DOHH2 (cell line): Measurements from ENCODE around the gene IZUMO1.

ENCODE experiments used
- H3F3A ChIP-seq: fragments of 200-600 bp; sonication (generic), shearing (Covaris generic); 2 replicates; pipeline ENCODE4 v1.6.0; 2016; ENCODE audit warnings: antibody characterized with exemption, mild to moderate bottlenecking; ENCODE audit not compliant: control insufficient read depth, insufficient read depth
- H3K27ac ChIP-seq: fragments of 200-600 bp; sonication (generic); 2 replicates; pipeline ENCODE4 v1.5.1; 2014; ENCODE audit warnings: low read depth, mild to moderate bottlenecking, low read length, moderate library complexity
- H3K27me3 ChIP-seq: fragments of 200-600 bp; sonication (generic); 2 replicates; pipeline ENCODE4 v1.6.1; 2014; ENCODE audit warnings: mild to moderate bottlenecking, low read length, mixed read lengths; ENCODE audit not compliant: control insufficient read depth
- H3K36me3 ChIP-seq: fragments of 200-600 bp; sonication (generic); 2 replicates; pipeline ENCODE4 v1.6.1; 2014; ENCODE audit warnings: mild to moderate bottlenecking, low read length, moderate library complexity, mixed read lengths; ENCODE audit not compliant: control insufficient read depth
- H3K4me1 ChIP-seq: fragments of 200-600 bp; sonication (generic); 2 replicates; pipeline ENCODE4 v1.6.1; 2014; ENCODE audit warnings: mild to moderate bottlenecking, low read length, mixed read lengths; ENCODE audit not compliant: control insufficient read depth
- H3K4me2 ChIP-seq: fragments of 200-600 bp; sonication (generic); 2 replicates; pipeline ENCODE4 v1.6.0; 2014; ENCODE audit warnings: mild to moderate bottlenecking, low read length, moderate library complexity
- H3K4me3 ChIP-seq: fragments of 200-600 bp; sonication (generic); 2 replicates; pipeline ENCODE4 v1.5.1; 2014; ENCODE audit warnings: mild to moderate bottlenecking, low read length, mixed read lengths
- H3K79me2 ChIP-seq: fragments of 200-600 bp; sonication (generic); 2 replicates; pipeline ENCODE4 v1.6.1; 2014; ENCODE audit warnings: mild to moderate bottlenecking, low read length, mixed read lengths; ENCODE audit not compliant: control insufficient read depth
- H3K9me2 ChIP-seq: fragments of 200-600 bp; sonication (generic); replicated peaks from 2 replicates; pipeline ENCODE4 v1.6.1; 2014; ENCODE audit warnings: mild to moderate bottlenecking, low read length, mixed read lengths; ENCODE audit not compliant: control insufficient read depth
- H3K9me3 ChIP-seq: fragments of 200-600 bp; sonication (generic); 2 replicates; pipeline ENCODE4 v1.6.1; 2014; ENCODE audit warnings: antibody characterized with exemption, low read length, mixed read lengths; ENCODE audit not compliant: control insufficient read depth, insufficient read depth
- H4K20me1 ChIP-seq: fragments of 200-600 bp; sonication (generic); 2 replicates; pipeline ENCODE4 v1.6.0; 2014; ENCODE audit warnings: low read depth, mild to moderate bottlenecking, antibody characterized with exemption, low read length, moderate library complexity; ENCODE audit not compliant: control insufficient read depth, insufficient read depth
- EZH2phosphoT487 ChIP-seq: fragments of 200-600 bp; sonication (generic); IDR thresholded peaks from 2 replicates; pipeline ENCODE4 v1.6.1; 2017; ENCODE audit warnings: borderline replicate concordance, mild to moderate bottlenecking, antibody characterized with exemption, low read length, moderate library complexity, mixed read lengths
- TF ChIP-seq, protein P1 (sequence below): fragments of 200-600 bp; sonication (generic); IDR thresholded peaks from one replicate; pipeline ENCODE4 v1.5.1; 2014; ENCODE audit warnings: antibody characterized with exemption, mild to moderate bottlenecking, low read depth, low read length; ENCODE audit not compliant: poor library complexity, severe bottlenecking

The IZUMO1 gene

DNA sequence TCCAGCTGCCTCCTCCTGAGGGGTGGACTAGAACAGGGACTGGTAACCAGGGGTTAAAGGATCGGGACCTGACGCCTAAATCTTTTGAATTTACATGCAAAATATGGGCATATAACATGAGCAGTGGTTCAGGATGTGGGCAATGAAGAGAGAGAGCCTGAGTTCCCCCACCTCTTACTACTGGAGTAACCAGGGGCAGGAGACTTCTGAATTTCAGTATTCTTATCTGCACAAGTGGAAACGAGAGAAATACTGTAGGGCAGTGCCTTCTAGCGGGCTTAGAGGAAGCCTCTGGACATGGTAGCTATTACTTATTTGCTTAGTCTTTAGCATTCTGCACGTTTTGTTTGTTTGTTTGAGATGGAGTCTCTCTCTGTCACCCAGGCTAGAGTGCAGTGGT, 37.8 kb upstream of the IZUMO1 start:
- Histone ChIP-seq H3K79me2 (no peaks in the 10 kb centered on the region), H3K27ac (no peak overlapping the region), H4K20me1 (no peaks in the 10 kb centered on the region), H3K4me2 (no peak overlapping the region), H3K9me3 (no peaks in the 10 kb centered on the region), H3K27me3 (no peaks in the 10 kb centered on the region), H3K36me3 (no peaks in the 10 kb centered on the region), H3K4me1 (peaks cover 19% of the 10 kb centered on the region), H3F3A (no peaks in the 10 kb centered on the region), H3K9me2 (no peaks in the 10 kb centered on the region), H3K4me3 (no peak overlapping the region)
- TF ChIP-seq, protein P1, sequence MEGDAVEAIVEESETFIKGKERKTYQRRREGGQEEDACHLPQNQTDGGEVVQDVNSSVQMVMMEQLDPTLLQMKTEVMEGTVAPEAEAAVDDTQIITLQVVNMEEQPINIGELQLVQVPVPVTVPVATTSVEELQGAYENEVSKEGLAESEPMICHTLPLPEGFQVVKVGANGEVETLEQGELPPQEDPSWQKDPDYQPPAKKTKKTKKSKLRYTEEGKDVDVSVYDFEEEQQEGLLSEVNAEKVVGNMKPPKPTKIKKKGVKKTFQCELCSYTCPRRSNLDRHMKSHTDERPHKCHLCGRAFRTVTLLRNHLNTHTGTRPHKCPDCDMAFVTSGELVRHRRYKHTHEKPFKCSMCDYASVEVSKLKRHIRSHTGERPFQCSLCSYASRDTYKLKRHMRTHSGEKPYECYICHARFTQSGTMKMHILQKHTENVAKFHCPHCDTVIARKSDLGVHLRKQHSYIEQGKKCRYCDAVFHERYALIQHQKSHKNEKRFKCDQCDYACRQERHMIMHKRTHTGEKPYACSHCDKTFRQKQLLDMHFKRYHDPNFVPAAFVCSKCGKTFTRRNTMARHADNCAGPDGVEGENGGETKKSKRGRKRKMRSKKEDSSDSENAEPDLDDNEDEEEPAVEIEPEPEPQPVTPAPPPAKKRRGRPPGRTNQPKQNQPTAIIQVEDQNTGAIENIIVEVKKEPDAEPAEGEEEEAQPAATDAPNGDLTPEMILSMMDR: no peak
- no peak for TF ChIP-seq EZH2phosphoT487

DNA sequence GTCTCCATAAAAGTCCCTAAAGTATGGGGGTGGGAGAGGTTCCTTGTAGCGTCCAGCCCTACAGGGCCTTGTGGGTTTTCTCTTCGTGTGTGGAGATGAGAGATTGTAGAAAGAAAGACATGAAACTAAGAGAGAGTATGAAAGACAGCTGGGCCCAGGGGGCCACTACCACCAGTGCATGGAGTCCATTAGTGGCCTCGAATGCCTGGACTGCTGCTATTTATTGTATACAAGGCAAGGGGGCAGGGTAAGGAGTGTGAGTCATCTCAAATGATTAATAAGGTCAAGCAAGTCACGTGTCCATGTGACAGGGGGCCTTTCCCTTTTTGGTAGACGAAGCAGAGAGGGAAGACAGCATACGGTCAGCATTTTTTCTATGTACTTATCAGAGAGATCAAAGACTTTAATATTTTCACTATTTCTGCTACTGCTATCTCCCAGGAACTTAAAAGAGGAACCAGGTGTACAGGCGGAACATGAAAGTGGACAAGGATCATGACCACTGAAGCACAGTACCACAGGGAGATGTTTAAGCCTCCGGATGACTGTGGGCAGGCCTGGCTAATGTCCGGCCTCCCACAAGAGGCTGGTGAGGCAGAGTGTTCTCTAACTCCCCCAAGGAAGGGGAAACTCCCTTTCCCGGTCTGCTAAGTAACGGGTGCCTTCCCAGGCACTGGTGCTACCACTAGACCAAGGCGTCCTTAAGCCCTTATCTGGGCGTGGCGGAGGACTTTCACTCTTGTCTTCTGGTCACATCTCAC, 34.1 kb upstream of the IZUMO1 start:
- H4K20me1 ChIP-seq: no peaks in the 10 kb centered on the region
- H3K36me3 ChIP-seq: no peaks in the 10 kb centered on the region
- H3K27ac ChIP-seq: no peak overlapping the region
- no peak overlapping the region for H3K4me3 ChIP-seq
- TF ChIP-seq EZH2phosphoT487: no peak
- TF ChIP-seq, protein P1: no peak
- no peaks in the 10 kb centered on the region for H3K27me3 ChIP-seq
- H3K4me2 ChIP-seq: peak overlapping the region; percentile 20
- no peaks in the 10 kb centered on the region for H3K9me2 ChIP-seq
- H3K79me2 ChIP-seq: no peaks in the 10 kb centered on the region
- peaks cover 22% of the 10 kb centered on the region for H3K4me1 ChIP-seq
- H3F3A ChIP-seq: no peaks in the 10 kb centered on the region
- H3K9me3 ChIP-seq: no peaks in the 10 kb centered on the region

DNA sequence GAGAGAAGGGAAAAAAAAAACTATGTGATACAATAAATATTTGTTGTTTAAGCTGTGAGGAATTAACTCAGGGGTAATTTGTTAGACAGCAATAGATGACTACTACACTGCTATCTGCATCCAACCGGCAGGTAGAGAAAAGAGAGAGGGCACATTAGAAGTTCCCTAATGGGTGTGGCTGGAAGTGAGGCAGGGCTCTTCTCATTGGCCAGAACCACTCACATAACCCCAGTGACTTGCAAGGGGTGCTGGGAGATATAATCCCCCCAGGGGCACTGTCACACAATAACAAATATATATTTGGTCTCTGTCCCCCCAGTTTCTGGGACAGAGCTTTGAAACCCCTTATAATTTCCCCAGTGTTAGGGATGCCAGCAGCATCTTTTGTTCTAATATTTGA, 32.9 kb upstream of the IZUMO1 start:
- Histone ChIP-seq H3F3A (no peaks in the 10 kb centered on the region), H3K27ac (no peak overlapping the region), H3K9me2 (no peaks in the 10 kb centered on the region), H4K20me1 (no peaks in the 10 kb centered on the region), H3K36me3 (no peaks in the 10 kb centered on the region), H3K4me1 (peaks cover 22% of the 10 kb centered on the region), H3K9me3 (no peaks in the 10 kb centered on the region), H3K4me3 (no peak overlapping the region), H3K79me2 (no peaks in the 10 kb centered on the region), H3K27me3 (no peaks in the 10 kb centered on the region), H3K4me2 (peak overlapping the region; percentile 5; the same call in 1 of the 2 replicates)
- TF ChIP-seq, protein P1: no peak
- TF ChIP-seq EZH2phosphoT487: no peak
